ENCODE results near the gene ACADVL.
"Not testable (repeated sequence)": the region's sequence is repeated elsewhere in the genome, so short reads cannot be mapped to it uniquely, and the experiment has no call there.

Gene ACADVL

GRCh38 chr17:7234083-7234951 lies 14.6 kb downstream of the ACADVL start, which contains the start of gene DVL2:
Gene DVL2, minus strand, starts transcription at chr17:7234517. Its CDS starts 255 bp downstream, at chr17:7234262.
- in situ Hi-C loops (cut with MboI; ENCODE audit: low sequenced_read_pairs), result no loop called here

GRCh38 chr17:7235693-7236665 lies 16.2 kb downstream of the ACADVL start:
- in situ Hi-C loops (cut with MboI; ENCODE audit: low sequenced_read_pairs), result no loop called here

- in situ Hi-C loops (cut with MboI; ENCODE audit: low sequenced_read_pairs), result no loop called here
Observed at GRCh38 chr17:7236808-7237207, 17.1 kb downstream of the ACADVL start.

- in situ Hi-C loops (cut with MboI; ENCODE audit: low sequenced_read_pairs), result no loop called here
Observed at GRCh38 chr17:7237266-7237760, 17.6 kb downstream of the ACADVL start.

GRCh38 chr17:7237761-7238419 lies 18.2 kb downstream of the ACADVL start:
- in situ Hi-C loops (cut with MboI; ENCODE audit: low sequenced_read_pairs), result no loop called here

GRCh38 chr17:7238420-7239090 lies 18.8 kb downstream of the ACADVL start:
- in situ Hi-C loops (cut with MboI; ENCODE audit: low sequenced_read_pairs), result no loop called here

- in situ Hi-C loops (cut with MboI; ENCODE audit: low sequenced_read_pairs), result no loop called here
Observed at GRCh38 chr17:7239091-7240027, 19.6 kb downstream of the ACADVL start, which contains the start of gene PHF23. Gene PHF23, minus strand, starts transcription at chr17:7239457. Its CDS starts 178 bp downstream, at chr17:7239279.

GRCh38 chr17:7240375-7240774 lies 20.6 kb downstream of the ACADVL start:
- in situ Hi-C loops (cut with MboI; ENCODE audit: low sequenced_read_pairs), result no loop called here

- in situ Hi-C loops (cut with MboI; ENCODE audit: low sequenced_read_pairs), result no loop called here
Observed at GRCh38 chr17:7241090-7241733, 21.5 kb downstream of the ACADVL start.

GRCh38 chr17:7241783-7242716 lies 22.3 kb downstream of the ACADVL start, which contains the start of gene GABARAP:
Gene GABARAP, minus strand, starts transcription at chr17:7242449. Its CDS starts 119 bp downstream, at chr17:7242330.
- in situ Hi-C loops (cut with MboI; ENCODE audit: low sequenced_read_pairs), result no loop called here

- in situ Hi-C loops (cut with MboI; ENCODE audit: low sequenced_read_pairs), result no loop called here
Observed at GRCh38 chr17:7242717-7243452, 23.1 kb downstream of the ACADVL start.

- in situ Hi-C loops (cut with MboI; ENCODE audit: low sequenced_read_pairs), result no loop called here
Observed at GRCh38 chr17:7243453-7243729, 23.7 kb downstream of the ACADVL start.

- in situ Hi-C loops (cut with MboI; ENCODE audit: low sequenced_read_pairs), result not testable (repeated sequence)
Observed at GRCh38 chr17:7243838-7244237, 24.1 kb downstream of the ACADVL start.

- in situ Hi-C loops (cut with MboI; ENCODE audit: low sequenced_read_pairs), result no loop called here
Observed at GRCh38 chr17:7246779-7247178, 27.0 kb downstream of the ACADVL start.

- in situ Hi-C loops (cut with MboI; ENCODE audit: low sequenced_read_pairs), result no loop called here
Observed at GRCh38 chr17:7248796-7249195, 29.1 kb downstream of the ACADVL start.

- in situ Hi-C loops (cut with MboI; ENCODE audit: low sequenced_read_pairs), result no loop called here
Observed at GRCh38 chr17:7249214-7249613, 29.5 kb downstream of the ACADVL start.

GRCh38 chr17:7249830-7250229 lies 30.1 kb downstream of the ACADVL start:
- in situ Hi-C loops (cut with MboI; ENCODE audit: low sequenced_read_pairs), result no loop called here
